ENCODE data around the gene ATP5F1D.

The ATP5F1D gene

DNA sequence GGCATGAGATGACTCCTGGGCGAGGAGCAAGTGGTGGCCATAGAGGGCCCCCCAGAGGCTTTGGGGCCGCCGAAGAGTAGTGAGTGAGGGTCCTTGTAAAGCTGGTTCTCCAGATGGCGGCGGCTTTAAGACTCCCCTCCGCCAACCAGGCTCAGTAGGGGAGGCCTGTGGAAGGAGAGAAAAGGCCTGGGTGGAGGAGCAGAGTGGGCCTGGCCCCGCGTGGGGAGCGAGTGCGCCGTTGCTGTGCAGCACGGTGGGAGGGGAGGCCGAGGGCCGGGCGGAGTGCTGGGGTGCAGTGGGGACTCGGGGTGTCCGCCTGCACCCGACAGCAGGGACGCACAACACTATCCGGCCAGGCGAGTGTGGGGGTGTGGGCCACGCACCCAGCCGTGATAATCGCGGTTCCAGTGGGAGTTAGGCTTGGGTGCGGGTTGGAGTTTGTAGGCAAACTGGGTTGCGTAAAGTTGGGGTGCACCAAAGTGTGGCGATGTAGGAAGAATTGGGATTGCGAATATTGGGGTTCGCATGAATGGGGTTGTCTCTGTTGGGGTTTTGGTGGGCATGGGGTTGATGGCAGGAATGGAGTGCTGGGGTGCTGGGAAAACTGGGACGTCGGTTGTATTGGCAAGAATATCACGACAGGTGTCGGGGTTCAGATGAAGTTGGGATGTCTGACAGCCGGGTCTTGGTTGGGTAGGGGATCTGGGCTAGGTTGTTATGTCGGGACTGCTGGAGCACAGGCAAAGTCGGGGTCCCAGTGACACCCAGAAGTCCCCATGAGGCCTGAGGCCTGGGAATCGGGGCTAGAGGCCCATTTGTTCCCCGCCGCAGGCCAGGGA is 26.9 kb downstream of the ATP5F1D start:
- in situ Hi-C loops (cut with MboI; ENCODE audit: low sequenced_read_pairs): no loop called here

DNA sequence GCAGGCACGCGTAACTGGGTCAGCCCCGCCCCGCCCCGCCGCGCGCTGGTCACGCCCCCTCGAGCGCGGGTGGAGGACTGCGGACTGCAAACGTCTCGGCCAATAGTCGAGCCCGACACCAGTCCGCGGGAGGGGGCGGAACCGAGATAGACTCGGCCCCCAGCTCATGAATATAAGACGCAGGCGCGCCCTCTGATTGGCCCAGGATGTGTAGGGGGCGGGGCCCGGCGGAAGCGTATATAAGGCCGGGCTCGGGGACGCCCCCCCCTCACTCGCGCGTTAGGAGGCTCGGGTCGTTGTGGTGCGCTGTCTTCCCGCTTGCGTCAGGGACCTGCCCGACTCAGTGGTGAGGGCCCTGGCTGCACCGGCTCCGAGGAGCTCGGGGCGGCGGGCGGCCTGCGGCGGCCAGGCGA is 27.5 kb downstream of the ATP5F1D start, which contains the start of gene CIRBP:
CIRBP (plus strand) TSS at position 268 of the 413 bp plus-strand sequence. CDS start 1,602 bp downstream, outside the sequence.
- in situ Hi-C loops (cut with MboI; ENCODE audit: low sequenced_read_pairs): no loop called here

DNA sequence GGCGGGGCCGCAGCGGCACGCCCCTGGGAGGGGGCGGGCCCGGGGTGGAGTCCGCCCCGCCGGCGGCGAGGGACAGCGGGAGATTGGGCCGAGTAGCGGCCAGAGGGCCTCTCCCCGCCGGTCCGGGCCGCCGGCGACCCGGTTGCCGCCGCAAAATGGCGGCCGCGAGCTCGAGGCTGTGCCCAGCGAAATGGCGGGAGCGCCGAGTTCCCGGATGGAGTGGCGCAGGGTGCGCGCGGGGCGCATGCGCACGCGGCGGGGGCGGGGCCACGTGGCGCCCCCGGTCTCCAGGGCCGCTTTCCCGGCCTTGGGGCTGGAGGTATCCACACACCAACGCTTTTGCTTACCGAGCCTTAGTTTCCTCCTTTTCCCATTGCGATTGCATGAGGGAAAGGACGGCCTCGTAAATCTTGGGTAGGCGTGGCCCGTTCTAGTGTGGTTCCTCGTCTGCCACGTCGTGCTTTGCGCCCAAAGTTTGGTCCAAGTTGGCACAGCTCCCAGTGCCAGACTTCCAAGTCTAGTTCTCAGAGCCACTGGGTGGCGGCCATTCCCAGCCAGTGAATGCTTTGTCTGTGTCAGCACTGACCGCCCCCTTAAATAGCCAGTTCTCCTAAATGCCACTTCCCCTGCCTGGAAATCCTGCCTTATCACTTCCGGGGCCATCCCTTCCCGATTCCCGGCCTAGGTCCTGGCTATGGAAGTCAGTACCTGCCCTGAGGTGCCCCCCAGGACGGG is 28.1 kb downstream of the ATP5F1D start:
- in situ Hi-C loops (cut with MboI; ENCODE audit: low sequenced_read_pairs): no loop called here

DNA sequence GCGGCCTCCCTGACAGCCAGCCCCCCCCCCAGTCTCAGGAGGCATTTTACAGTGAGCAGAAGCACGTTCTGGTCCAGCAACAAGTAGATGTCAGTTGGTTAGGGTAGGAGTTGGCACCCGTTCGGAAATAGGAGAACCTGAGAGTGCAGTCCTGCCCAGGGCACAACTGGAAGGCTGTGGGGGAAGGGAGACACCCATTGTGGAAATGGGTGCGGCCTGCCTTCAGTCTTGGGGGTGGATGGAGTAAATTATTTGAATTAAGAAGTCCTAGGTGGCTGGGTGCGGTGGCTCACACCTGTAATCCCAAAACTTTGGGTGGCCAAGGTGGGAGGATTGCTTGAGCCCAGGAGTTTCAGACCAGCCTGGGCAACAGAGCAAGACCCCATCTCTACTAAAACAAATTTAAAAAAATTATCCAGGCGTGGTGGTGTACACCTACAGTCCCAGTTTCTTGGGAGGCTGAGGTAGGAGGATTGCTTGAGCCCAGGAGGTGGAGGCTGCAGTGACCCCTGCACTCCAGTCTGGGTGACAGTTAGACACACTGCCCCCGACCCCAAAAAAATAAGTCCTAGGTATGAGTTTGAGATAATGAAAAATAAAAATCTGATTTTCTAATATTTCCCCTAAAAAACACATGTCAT is 28.8 kb downstream of the ATP5F1D start:
- in situ Hi-C loops (cut with MboI; ENCODE audit: low sequenced_read_pairs): no loop called here

DNA sequence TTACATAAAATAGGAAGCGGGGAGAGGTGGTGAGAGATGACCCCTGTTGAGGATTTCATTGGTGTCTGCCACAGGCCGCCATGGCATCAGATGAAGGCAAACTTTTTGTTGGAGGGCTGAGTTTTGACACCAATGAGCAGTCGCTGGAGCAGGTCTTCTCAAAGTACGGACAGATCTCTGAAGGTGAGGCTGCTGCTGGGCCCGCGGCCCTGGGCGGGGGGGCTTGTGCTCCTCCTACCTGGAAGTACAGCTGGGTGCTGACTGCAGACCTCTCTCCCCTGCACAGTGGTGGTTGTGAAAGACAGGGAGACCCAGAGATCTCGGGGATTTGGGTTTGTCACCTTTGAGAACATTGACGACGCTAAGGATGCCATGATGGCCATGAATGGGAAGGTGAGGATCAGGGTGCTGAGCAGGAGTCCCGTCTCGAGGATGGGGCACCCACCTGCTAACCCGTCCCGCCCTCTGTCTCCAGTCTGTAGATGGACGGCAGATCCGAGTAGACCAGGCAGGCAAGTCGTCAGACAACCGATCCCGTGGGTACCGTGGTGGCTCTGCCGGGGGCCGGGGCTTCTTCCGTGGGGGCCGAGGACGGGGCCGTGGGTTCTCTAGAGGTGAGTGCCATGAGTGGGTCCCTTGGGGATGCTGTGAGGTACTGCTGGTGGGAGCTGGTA is 29.4 kb downstream of the ATP5F1D start:
- in situ Hi-C loops (cut with MboI; ENCODE audit: low sequenced_read_pairs): no loop called here

DNA sequence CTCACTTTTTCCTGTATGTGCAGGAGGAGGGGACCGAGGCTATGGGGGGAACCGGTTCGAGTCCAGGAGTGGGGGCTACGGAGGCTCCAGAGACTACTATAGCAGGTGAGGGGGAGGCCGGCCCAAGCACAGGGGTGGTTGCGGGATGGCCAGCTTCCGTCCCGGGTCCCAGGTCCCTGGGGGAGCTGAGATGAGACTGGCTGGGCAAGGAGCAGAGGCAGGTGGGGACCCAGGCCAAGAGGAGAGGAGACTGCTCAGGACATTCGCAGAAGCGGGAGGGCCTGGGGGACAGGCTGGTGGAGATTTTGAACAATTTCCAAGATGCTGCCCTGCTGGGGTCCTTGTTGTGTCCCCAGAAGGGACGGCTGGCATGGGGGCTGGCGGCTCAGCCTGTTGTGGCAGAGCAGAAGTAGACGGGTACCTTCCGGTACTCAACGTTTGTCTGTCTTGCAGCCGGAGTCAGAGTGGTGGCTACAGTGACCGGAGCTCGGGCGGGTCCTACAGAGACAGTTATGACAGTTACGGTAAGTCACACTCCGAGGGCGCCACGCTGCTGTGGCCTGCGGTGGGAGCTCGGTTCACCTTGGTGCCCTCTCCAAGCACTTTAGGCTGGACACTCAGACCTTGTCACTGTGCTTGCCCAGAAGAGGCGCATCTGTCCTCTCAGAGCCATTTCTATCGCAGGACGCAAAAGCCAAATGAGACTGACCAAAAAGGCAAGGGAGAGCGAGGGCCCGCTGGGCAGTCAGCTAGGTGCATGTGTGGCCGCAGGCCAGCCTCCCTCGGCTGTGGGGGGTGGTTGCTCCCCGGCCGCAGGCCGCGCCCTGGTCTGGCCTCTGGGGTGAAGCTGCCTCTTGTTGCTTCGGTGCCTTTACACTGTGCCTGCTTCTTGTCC is 30.2 kb downstream of the ATP5F1D start:
- in situ Hi-C loops (cut with MboI; ENCODE audit: low sequenced_read_pairs): no loop called here

DNA sequence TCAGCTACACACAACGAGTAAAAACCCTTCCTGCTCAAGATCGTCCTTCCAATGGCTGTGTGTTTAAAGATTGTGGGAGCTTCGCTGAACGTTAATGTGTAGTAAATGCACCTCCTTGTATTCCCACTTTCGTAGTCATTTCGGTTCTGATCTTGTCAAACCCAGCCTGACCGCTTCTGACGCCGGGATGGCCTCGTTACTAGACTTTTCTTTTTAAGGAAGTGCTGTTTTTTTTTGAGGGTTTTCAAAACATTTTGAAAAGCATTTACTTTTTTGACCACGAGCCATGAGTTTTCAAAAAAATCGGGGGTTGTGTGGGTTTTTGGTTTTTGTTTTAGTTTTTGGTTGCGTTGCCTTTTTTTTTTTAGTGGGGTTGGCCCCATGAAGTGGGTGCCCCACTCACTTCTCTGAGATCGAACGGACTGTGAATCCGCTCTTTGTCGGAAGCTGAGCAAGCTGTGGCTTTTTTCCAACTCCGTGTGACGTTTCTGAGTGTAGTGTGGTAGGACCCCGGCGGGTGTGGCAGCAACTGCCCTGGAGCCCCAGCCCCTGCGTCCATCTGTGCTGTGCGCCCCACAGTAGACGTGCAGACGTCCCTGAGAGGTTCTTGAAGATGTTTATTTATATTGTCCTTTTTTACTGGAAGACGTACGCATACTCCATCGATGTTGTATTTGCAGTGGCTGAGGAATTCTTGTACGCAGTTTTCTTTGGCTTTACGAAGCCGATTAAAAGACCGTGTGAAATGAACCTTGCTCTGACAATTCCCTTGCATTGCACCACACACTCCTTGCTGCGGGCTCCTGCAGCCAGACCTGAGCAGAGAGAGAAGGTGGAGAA is 31.1 kb downstream of the ATP5F1D start:
- in situ Hi-C loops (cut with MboI; ENCODE audit: low sequenced_read_pairs): no loop called here

- in situ Hi-C loops (cut with MboI; ENCODE audit: low sequenced_read_pairs): no loop called here
Observed at GRCh38 chr19:1273263-1274041, 31.9 kb downstream of the ATP5F1D start.

DNA sequence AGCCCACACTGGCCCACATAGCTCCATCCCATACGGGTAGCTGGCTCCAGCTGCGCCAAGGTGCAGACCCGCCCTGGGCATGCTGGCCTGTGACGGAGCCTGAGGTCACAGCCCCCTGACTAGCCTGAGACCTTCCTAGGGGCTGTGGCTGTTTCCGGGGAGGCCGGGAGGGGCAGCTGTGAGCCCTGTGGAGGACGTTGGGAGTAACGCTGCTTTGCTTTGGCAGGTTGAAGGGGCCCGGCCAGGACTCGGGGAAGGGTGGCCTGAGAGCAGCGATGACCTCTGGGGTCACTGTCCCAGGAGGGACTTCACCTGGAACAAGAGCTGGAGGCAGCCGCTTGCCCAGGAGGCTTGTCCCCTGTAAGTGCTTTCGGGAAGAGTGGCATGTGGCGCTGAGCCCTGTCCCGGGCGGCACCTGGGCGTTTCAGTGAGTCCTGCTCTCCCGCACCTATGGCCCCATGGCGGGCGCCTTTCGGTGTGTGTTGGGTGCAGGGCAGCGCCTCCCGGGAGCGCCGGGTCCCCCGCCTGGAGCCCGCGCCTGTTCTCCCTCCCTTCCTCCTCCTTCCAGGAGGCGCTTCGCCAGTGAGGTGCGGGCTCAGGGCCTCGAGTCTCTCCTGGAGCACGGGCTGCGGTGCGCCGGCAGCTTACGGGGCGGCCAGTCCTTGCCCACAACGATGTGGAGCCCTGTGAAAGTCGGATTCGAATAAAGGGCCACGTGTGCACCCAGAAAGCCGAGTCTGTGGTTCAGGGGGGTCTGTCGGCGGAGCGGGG is 32.7 kb downstream of the ATP5F1D start:
- in situ Hi-C loops (cut with MboI; ENCODE audit: low sequenced_read_pairs): no loop called here

- in situ Hi-C loops (cut with MboI; ENCODE audit: low sequenced_read_pairs): no loop called here
Observed at GRCh38 chr19:1274852-1275259, 33.3 kb downstream of the ATP5F1D start.

DNA sequence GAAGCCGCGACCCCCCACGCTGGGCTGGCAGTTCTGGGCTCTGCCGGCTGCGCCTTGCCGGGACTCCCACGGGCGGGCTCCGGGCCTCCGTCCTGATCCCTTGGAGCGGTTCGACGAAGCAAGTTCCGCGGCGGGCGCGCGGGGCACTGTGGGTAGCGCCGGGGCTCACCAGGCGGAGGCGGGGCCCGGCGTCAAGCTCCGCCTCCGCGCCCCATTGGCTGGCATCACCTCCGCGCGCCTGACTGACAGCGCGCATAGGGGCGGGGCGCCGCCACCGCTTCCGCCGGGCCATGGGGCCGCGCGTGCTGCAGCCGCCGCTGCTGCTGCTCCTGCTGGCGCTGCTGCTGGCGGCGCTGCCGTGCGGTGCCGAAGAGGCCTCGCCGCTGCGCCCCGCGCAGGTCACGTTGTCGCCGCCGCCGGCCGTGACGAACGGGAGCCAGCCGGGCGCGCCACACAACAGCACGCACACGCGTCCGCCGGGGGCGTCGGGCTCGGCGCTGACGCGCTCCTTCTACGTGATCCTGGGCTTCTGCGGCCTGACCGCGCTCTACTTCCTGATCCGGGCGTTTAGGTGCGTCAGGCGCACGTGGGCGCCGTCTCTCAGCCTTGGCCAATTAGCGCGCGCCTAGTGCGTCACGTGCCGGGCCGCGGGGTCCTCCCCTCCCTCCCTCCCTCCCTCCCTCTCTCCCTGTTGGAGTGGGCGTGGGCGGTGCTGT is 33.9 kb downstream of the ATP5F1D start, which contains the start of gene FAM174C:
FAM174C (plus strand) TSS at position 271 of the 716 bp plus-strand sequence; CDS start at position 291, 20 bp downstream.
- in situ Hi-C loops (cut with MboI; ENCODE audit: low sequenced_read_pairs): no loop called here

- in situ Hi-C loops (cut with MboI; ENCODE audit: low sequenced_read_pairs): no loop called here
Observed at GRCh38 chr19:1275976-1276627, 34.6 kb downstream of the ATP5F1D start.

- in situ Hi-C loops (cut with MboI; ENCODE audit: low sequenced_read_pairs): no loop called here
Observed at GRCh38 chr19:1276628-1277022, 35.1 kb downstream of the ATP5F1D start.

- in situ Hi-C loops (cut with MboI; ENCODE audit: low sequenced_read_pairs): no loop called here
Observed at GRCh38 chr19:1277061-1277460, 35.5 kb downstream of the ATP5F1D start.

DNA sequence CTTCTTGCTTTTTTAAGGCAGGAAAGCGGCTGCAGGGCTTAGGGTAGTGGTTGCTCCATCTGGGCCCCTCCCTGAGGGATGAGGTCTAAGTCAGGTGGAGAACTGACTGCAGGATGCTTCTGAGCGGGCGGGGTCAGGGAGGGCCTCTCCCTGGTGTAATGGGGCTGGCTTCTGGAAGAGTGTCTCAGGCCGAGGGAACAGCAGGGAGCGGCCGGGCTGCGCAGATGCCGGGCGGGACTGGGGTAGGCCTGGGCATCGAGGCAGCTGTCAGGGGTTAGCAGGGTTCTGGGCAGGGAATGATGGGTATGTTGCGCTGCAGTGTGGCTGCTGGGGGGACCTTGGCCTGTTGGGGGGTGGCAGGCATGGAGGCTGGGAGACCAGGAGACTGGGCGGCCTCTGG is 36.5 kb downstream of the ATP5F1D start:
- in situ Hi-C loops (cut with MboI; ENCODE audit: low sequenced_read_pairs): no loop called here

Data from HL-60/S4 (cell line).